NCI-H226 (cell line): ENCODE results near the gene ZNFX1.

Experiments
- DNase-seq: peaks from one replicate; pipeline ENCODE4 v3.0.0-alpha.2; 2015

The ZNFX1 gene

DNA sequence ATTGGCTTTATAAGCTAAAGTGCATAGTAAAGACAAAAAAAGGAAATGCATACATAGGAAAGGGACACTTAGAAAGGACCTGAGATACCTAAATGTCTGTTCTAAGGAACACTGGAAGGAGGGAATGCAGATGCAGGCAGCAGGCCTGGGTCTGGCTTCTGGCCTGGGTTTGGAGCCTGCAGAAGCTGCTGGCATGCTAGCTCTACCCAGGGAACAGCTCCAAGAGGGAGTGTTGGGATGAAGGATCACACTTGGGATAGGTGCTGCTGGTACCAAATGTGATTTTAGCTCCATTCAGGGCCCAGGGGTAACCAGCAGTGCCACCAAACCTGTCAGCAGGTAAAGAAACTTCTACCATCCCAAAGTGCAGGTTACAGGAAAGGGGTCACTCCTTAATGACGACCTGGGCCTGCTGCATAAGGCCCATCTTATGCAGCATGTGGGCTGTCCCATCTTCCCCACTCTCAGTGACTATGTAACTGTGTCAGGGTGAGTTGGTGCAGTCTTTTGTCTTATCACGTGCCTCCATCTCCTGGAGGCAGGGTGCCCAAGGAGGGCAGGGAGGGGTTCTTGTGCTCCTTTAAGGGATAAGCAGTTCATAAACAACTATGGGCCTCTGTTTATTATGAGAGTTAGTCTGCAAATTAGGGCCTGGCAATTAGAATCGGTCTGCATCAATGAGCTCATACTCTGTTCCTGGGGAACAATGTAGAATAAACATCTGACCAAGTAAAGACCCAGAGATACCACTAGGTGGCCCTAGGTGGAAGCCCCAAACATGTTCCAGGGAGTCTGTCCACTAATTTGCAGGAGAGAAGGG is 31.7 kb downstream of the ZNFX1 start:
- peak; percentile 12 for DNase-seq

DNA sequence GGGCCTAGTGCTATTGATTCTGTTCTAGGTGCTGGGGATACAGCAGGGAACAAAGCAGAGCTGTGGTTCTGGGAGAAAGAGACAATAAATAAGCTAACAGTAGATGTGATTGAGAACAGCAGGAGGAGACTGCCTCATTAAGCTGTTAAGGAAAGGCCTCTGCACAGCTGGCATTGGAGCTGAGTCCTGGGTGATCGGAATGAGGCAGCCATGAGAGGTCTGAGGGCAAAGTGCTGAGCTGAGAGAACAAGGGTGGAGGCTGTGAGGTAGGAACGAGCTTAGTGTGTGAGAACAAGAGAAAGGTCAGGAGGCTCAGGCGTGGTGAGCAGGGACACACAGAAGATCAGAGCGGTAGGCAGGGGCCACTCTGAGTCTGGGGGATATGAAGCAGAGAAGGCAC is 40.3 kb downstream of the ZNFX1 start:
- DNase-seq, result no peak

DNA sequence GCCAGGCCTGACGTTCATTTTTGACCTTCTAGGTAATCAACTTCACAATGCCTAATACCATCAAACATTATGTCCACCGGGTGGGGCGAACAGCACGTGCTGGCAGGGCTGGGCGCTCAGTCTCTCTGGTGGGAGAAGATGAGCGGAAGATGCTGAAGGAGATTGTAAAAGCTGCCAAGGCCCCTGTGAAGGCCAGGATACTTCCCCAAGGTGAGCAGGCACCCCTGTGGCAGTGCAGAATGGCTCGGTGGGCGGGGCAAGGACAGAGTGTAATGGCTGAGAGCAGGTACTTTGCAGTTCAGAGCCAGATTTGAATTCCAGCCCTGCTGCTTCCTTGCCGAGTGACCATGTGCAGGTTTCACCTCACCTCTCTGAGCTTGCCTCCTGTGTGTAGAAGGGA is 41.6 kb downstream of the ZNFX1 start:
- DNase-seq, result no peak

DNA sequence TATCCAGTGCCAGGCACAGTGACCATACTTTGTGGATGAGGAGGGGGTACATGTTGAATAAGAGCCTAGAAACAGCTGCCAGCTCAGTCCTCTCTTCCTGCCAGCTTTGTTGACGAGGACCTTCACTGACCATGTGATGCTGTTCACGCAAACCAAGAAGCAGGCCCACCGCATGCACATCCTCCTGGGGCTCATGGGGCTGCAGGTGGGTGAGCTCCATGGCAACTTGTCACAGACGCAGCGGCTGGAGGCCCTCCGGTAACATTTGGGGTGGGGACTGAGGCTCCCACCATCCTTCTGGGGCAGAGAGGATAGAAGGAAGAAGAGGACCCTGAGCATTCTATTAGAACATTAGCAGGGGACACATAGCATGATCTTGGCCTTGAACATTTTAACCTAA is 43.0 kb downstream of the ZNFX1 start:
- DNase-seq, result no peak

DNA sequence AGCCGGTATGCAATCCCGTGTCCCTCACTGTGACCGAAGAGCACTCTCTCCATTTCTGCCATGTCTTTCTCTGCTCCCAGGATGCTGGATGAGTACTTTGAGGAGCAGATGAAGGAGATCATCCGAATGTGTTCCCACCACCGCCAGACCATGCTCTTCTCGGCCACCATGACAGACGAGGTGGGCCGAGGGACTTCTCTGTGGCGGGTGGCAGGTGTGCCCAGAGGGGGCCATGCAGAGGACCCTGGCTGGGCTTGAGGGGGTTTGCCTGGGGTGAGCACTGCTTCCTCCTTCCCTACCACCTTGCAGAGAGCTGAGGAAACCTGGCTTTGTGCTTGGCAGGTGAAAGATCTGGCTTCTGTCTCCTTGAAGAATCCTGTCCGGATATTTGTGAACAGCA is 44.6 kb downstream of the ZNFX1 start:
- DNase-seq, result no peak

DNA sequence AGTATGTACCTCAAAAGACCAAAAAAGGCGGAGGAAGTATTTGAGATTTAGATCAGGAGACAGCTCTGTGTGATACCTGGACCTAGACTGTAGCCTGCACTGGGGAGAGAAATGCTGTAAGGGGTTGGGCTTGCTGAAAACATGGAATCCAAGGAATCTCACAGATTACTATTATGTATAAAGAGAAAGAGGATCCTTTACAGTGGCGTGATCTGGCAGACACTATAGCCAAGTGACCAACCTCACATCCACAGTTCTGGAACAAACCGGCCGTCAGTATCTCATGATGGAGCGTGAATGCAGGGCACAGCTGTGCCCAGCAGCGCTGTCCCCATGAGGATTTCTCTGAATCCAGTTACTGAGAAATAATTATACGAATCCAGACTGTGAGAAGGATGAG is 46.4 kb downstream of the ZNFX1 start:
- DNase-seq, result no peak

DNA sequence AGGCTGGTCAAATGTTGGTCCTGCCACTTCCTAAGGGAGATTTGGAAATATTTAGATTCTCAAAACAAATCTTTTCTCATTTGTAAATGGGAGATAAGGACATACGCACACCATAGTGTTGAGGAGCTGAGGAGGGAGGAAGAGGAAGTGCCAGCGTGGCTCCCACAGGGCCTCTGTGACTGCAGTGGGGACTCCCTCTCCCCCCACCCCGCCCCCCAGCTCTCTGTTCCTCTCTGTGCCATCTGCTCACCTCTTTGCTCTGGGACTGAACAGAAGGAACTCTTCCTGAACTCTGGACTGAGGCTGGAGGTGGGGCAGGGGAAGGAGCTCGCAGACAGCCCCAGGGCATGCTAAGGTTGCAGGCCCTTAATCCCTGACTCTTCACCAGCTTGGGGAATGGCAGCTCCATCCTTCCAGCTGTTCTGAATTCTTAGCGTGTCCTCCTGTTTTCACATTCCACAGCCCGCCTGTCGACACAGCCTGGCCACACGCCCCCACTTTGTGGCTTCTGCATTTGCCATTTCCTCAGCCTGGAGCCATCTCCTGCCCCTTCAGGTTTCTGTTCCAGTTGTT is 47.2 kb downstream of the ZNFX1 start:
- DNase-seq, result no peak

DNA sequence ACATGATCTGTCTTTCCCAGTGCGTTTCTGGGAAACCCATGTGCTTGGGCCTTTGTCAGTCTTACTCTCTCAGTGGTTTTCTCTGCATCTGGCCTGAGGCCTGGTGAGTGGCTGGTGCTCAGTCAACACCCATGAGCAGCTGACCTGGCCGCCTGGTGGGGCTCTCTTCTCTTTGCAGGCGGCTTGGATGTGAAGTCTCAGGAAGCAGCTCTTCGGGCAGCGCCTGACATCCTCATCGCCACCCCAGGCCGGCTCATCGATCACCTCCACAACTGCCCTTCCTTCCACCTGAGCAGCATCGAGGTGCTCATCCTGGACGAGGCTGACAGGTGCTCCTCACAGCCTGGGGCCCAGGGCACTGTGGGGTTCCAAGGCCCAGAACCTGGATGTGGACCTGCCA is 47.8 kb downstream of the ZNFX1 start:
- DNase-seq, result no peak

DNA sequence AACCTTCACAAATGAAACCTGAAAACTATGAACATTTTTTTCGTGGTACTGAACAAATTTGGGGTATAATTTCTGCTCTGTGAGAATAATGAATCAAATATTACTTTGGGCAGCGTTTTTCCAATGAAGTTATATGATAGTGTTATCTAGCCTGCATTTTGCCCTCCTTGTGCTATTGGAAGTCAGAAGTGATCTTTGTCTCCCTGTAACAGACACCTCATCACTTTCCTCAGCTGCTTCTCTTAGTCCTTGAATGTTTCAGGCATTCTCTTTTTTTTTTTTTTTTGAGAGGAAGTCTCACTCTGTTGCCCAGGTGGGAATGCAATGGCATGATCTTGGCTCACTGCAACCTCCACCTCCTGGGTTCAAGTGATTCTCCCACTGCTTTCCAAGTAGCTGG is 48.5 kb downstream of the ZNFX1 start:
- DNase-seq, result no peak

DNA sequence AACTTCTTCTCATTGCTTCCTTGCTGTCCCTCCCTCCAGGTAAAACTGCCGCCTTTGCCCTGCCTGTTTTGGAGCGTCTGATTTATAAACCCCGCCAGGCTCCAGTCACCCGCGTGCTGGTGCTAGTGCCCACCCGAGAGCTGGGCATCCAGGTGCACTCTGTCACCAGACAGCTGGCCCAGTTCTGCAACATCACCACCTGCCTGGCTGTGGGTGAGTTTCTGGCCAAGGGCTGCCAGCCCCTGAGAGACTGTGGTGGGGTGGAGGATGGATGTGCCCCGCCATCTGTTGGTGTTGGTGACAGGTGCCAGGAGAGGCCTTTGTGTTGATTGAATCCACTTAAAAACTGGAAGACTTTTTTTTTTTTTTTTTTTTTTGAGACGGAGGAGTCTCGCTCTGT is 49.2 kb downstream of the ZNFX1 start:
- no peak for DNase-seq

DNA sequence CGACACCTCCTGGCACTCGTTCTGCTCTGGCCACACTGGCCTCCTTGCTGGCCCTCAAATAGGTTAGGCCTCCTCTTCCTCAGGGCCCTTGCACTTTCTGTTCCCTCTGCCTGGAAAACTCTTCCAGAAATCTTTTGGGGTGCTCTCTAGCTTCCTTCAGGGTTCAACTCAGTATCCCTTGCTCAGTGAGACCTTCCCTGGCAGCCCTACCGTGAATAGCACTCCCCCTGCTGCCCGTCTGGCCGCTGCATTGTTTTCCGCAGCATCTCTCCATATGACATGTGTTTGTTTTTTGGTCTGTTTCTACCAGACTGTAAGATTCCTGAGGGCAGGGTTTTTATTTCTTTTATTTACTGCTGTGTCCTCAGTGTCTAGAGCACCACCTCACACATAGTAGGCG is 52.0 kb downstream of the ZNFX1 start:
- DNase-seq, result no peak

DNA sequence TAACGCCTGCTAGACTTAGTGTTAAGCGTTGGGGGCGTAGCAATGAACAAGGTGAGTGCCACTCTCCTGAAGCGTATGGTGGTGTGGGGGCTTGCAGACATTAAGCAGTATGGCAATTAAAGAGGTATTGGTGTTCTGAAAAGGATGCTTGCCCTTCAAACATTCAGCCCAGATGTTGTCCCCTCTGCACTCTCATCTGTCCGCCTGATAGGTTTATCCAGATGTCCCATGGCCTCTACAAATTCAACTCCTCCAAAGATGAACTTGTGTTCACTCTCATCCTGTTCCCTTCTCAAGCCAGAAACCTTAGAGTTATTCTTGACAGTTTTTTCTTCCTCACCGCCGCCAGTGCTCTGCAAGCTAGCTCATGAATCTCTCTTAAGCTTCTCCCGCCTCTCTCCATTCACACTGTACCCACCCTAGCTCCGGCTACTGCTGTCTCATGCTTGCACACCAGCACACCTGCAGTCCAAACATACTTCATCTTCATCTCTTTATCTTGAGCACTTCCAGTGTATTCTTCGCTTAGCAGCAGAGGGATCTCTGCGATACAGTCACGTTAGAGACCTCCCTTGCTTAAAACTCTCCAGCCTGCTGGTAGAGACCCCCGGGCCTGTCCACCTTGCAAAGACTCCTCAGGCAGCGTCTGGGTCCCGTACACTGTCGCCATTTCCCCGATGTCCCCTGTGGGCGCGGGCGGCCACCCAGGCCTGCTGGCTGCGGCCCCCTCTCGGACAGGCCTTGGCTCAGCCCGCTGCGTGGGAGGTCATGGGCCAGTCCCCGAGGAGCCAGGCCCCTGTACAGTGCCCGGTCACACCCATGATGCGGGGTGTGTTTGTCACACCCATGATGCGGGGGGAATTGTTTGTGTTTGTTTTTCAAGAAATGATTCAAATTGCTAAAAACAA is 57.7 kb downstream of the ZNFX1 start:
- no peak for DNase-seq

DNA sequence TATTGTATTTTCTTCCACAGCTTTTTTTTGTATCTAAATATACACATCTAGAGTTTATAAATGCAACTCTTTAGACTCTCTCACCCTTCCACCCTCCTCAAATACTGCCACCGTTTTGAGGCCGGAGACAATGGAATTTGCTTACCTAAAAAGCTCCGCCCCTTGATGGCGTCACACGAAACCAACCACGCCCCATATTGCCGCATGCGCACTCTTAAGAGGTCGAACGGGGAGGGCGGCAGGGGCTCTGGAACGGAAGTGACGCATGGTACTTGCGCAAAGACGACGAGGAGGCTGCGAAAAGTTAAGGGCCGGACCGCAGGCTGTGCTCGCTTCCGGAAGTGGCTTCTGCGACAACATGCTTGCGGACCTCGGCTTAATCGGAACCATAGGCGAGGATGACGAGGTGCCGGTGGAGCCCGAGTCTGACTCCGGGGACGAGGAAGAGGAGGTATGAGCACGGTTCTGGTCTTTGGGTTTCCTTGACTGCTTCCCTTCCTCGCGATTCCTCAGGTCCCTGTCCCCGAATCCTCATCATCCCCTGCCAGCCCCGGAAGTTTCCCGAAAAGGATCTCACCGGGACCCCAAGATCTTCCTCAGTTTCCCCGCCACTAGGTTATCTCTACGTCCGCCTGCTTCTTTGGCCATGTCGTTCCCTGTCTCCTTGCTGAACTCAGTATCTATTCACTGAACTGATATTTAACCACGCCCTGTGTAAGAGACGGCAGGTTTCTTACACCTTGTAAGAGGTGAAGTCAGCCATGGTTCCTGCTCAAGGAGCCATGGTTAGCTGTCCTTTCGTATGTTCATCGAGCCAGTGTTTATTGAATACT is 58.5 kb downstream of the ZNFX1 start, which contains the start of gene DDX27:
Gene DDX27 (plus strand): TSS at position 326 of the 833 bp plus-strand sequence. CDS start 33 bp downstream, at position 359.
- peak; percentile 91 for DNase-seq

DNA sequence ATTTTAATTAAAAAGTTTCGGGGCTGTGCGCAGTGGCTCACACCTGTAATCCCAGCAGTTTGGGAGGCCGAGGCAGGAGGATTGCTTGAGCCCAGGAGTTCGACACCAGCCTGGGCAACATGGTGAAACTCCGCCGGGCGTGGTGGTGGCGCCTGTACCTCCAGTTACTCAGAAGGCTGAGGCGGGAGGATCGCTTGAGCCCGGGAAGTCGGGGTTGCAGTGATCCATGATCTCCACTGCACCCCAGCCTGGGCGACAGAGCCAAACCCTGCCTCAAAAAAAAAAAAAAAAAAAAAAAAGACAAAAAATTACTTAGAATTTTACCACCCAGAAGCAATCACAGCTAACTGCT is 59.1 kb downstream of the ZNFX1 start:
- peak; percentile 7 for DNase-seq

DNA sequence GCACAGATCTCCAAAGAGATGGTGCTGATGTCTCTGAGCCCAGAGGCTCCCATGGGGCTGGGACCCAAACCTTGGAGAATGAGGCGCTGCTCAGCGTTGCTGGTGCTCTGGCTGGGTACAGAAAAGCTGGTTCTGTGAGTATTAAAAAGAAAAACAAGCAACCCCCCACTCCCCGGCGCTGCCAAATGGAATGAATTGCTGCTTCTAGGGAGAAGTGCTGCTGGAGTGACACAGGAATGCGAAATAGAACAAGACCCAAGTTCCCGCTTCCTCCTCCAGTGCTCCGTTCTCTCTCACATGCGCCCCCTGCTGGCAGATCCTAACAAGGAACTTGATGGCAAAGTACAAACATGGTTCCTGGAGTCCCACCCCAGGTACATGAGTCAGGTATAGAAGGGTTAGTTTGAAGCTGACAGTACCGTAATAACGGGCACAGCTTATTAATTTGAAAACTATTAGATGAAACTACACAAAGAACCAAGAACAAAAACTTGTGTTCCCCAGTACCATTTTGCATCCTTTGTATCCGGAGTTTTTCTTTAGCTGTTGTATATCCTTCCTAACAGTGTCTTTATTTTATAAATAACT is 60.8 kb downstream of the ZNFX1 start:
- DNase-seq, result peak; percentile 81

DNA sequence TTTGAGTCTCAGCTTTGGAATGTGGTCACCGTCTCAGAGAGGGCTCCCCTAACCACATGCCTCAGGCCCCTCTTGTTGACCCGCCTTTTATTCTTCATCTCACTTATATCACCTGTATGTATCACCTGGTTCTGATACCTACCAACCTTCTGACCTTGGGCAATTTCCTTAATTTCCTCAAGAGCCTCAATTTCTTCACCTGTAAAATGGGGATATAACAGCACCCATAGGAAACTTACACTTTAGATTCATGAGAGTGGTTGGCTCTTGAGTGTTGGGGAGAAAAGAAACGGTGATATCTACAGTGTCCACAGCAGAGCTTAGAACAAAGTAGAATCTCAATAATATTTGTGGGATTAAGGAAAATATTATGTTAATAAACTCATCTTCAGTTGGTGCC is 62.6 kb downstream of the ZNFX1 start:
- DNase-seq, result no peak

DNA sequence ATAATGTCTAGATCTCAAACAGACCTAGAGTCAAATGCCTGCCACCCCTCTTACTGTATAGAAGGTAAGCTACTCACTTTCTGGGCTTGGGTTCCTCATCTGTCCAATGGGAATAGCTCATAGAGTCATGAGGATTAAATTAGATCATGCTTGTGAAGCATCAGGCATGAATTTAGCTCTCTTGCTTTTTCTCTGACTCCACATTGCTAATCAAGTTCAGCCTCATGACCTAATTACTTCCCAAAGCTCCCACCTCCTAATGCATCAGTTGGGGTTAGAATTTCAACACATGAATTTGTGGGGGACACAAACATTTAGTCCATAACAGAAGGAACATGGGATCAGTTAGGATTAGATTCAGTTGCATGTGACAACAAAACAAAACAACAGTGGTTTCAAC is 63.3 kb downstream of the ZNFX1 start:
- DNase-seq, result no peak

DNA sequence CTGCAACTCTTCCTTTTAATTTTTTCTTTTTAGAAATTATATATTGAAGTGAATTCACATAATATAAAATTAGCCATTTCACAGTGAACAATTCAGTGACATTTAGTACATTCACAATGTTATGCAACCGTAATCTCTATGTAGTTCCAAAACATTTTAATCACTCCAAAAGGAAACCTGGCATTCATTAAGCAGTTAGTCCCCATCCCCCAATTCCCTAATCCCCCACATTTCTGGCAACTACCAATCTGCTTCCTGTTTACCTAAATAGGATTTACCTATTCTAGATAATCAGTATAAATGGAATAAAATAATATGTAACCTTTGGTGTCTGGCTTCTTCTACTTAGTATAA is 67.1 kb downstream of the ZNFX1 start:
- no peak for DNase-seq

DNA sequence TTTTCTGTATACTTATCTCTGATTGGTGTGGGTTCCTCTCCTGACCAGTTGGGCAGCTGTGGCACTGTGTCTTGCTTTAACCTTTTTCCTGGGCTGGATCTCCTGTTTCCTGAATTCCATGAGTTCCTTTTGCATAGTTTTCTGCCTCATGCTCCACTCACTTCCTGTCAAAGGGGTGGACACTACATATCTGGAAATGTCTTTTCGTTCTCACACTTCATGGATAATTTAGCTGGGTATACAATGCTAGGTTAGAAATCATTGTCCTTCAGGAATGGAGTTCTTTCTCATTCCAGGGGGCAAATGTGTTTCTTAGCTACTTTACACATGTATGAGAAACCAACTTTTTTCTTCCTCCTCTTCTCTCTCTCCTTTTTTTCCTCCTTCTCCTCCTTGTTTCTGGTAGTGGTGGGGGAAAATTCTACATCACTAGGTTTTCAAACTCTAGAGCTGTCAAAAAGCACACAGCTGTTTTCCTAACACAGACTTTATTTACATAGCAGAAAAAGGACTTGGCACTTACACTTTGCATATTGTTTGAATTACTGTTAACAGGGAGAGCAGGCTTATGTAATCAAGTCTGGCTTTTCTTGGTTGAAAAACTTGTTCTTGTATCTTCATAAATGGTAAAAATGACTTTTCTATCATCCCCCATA is 67.6 kb downstream of the ZNFX1 start:
- peak; percentile 64 for DNase-seq

DNA sequence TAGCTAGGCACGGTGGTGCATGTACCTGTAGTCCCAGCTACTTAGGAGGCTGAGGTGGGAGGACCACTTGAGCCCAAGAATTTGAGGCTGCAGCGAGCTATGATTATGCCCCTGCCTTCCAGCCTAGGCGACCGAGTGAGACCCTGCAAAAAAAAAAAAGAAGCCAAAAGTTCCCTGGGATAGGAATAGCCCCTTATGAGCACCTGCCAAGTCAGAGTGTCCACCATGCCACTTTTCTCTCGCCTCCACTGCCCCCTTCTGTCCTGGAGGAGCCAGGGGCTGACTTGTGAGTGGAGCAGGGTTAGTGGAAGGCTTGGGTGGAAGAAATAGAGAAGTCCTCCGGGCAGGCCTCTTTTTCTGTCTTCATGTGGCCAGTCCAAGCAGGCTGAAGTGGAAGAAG is 70.8 kb downstream of the ZNFX1 start:
- no peak for DNase-seq

DNA sequence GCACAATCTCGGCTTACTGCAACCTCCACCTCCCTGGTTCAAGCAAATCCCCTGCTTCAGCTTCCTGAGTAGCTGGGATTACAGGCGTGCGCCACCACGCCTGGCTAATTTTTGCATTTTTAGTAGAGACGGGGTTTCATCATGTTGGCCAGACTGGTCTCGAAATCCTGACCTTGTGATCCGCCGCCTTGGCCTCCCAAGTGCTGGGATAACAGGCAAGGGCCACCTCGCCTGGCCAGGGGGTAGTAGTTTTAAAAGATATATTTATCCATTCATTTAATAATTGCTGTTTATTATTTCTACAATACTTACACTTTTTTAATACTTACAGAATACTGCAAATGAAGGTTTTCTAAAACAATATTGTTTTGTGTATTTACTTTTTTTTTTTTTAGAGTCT is 74.1 kb downstream of the ZNFX1 start:
- DNase-seq, result no peak

DNA sequence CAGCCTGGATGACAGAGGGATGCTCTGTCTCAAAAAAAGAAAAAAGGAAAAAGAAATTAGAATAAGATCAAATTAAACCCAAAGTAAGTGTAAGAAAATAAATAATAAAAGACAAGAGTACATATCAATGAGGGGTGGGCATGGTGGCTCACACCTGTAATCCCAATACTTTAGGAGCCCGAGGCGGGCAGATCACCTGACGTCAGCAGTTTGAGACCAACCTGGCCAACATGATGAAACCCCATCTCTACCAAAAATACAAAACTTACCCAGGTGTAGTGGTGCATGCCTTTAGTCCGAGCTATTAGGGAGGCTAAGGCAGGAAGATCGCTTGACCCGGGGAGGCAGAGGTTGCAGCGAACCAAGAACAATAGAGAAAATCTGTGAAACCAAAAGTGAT is 74.8 kb downstream of the ZNFX1 start:
- DNase-seq, result no peak
